ENCODE results near the gene SNRNP40.
"Not testable (repeated sequence)": the region's sequence is repeated elsewhere in the genome, so short reads cannot be mapped to it uniquely, and the experiment has no call there.

SNRNP40 gene

GRCh38 chr1:31296486-31297276 is at the start of gene SNRNP40, which contains the start of gene ZCCHC17:
Gene SNRNP40 (minus strand): TSS chr1:31296788. CDS start chr1:31296751, 37 bp downstream.
Gene ZCCHC17 (plus strand): TSS chr1:31297032. CDS start chr1:31310099, 13,067 bp downstream.
- DNase-seq (ENCODE audit: low spot score): peak; percentile 99

- DNase-seq (ENCODE audit: low spot score): no peak
Observed at GRCh38 chr1:31345635-31346034, 49.0 kb upstream of the SNRNP40 start.

GRCh38 chr1:31344503-31344902 is 47.9 kb upstream of the SNRNP40 start:
- DNase-seq (ENCODE audit: low spot score): no peak

GRCh38 chr1:31336687-31337467 is 40.3 kb upstream of the SNRNP40 start:
- no peak for DNase-seq (ENCODE audit: low spot score)

DNA sequence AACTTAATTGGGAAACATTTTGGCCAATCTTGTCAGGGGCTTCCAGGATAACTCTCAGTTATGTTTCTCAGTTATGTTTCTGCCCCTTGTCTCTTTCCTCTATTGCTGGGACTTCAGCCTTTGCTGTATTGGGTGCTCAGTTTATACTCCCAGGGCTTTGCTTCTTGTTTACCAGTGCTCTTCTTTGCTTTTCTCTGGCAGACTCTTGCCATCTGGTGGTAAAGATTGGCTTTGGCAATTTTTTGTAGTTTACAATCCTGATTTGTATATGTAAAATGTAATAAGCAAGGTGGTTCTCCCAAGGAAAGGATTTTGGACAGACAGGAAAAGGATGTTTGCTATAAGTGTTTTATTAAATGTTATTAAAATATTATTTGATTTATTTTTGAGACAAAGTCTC is 38.4 kb upstream of the SNRNP40 start:
- peak; percentile 63 for DNase-seq (ENCODE audit: low spot score)

DNA sequence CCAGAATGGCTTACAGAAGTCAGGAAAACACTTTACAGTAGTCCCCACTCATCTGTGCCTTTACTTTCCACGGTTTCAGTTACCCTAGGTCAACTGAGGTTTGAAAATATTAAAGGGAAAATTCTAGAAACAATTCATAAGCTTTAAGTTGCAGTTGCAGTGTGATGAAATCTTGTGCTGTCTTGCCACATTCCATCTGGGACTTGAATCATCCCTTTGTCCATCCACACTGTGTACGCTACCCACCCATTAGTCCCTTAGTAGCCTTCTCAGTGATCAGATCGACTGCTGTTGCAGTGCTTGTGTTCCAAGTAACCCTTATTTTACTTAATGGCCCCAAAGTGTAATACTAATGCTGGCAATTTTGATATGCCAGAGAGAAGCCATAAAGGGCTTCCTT is 30.8 kb upstream of the SNRNP40 start:
- DNase-seq (ENCODE audit: low spot score): no peak

- no peak for DNase-seq (ENCODE audit: low spot score)
Observed at GRCh38 chr1:31326461-31326860, 29.9 kb upstream of the SNRNP40 start.

DNA sequence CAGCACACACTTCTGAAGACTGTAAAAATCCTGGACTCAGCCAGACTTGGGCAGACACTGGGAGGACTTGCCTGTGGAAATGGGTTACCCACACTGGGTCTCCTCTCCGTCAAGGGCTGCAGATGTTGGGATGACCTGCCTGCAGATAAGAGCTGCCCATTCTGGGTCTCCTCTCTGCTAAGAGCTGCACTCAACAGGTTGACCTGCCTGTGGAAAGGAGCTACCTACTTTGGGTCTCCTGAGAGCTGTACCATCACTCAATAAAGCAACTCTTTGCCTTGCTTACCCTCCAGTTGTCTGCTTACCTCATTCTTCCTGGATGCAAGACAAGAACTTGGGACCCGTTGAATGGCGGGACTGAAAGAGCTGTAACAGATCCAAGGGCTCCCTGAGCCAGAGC is 28.4 kb upstream of the SNRNP40 start:
- DNase-seq (ENCODE audit: low spot score): no peak

DNA sequence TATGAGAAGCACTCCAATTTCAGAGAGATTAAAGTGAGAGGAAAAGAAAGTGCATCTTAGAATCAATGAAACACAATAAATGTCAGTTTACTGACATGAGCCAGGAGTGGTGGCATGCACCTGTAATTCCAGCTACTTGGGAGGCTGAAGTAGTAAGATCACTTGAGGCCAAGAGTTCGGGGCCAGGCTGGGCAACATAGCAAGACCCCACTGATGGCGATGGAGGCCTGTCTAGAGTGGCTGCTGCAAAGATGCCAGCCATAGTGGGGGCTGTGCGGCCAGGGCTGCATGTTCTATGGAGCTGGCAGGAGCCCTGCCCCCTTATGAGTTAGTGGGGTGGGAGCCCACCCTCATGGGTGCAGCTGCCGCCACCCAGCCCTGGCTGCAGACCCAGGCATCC is 27.5 kb upstream of the SNRNP40 start:
- DNase-seq (ENCODE audit: low spot score): no peak

GRCh38 chr1:31318146-31318545 is 21.6 kb upstream of the SNRNP40 start:
- no peak for DNase-seq (ENCODE audit: low spot score)

- no peak for DNase-seq (ENCODE audit: low spot score)
Observed at GRCh38 chr1:31315902-31316301, 19.3 kb upstream of the SNRNP40 start.

GRCh38 chr1:31310198-31310597 is 13.6 kb upstream of the SNRNP40 start:
- DNase-seq (ENCODE audit: low spot score): no peak

GRCh38 chr1:31308036-31308435 is 11.4 kb upstream of the SNRNP40 start:
- no peak for DNase-seq (ENCODE audit: low spot score)

GRCh38 chr1:31306278-31306677 is 9.7 kb upstream of the SNRNP40 start:
- DNase-seq (ENCODE audit: low spot score): peak; percentile 33

DNA sequence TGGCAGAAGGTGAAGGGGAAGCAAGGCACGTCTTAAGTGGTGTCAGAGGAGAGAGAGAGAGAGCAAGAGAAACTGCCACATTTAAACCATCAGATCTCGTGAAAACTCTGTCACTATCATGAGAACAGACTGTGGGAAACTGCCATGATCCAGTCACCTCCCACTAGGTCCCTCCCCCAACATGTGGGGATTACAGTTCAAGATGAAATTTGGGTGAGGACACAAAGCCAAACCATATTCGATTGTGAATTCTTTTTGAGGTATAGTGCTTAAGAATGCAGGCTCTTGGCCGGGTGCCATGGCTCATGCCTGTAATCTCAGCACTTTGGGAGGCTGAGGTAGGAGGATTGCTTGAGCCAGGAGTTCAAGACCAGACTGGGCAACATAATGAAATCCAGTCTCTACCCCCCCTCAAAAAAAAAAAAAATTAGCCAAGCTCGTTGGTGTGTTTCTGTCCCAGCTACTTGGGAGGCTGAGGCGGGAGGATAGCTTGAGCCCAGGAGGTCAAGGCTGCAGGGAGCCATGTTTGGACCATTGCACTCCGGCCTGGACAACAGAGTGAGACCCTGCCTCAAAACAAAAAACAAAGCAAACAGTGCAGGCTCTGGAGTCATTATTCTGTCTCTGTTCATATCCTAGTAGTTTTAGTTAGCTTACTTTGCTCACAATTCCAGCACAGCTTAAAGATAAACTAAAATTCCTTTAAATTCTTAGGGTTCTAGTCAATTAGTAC is 6.3 kb upstream of the SNRNP40 start:
- no peak for DNase-seq (ENCODE audit: low spot score)

- DNase-seq (ENCODE audit: low spot score): no peak
Observed at GRCh38 chr1:31300193-31300592, 3.6 kb upstream of the SNRNP40 start.

- no peak for DNase-seq (ENCODE audit: low spot score)
Observed at GRCh38 chr1:31299365-31299764, 2.8 kb upstream of the SNRNP40 start.

GRCh38 chr1:31297277-31298247 is 974 bp upstream of the SNRNP40 start:
- no peak for DNase-seq (ENCODE audit: low spot score)

DNA sequence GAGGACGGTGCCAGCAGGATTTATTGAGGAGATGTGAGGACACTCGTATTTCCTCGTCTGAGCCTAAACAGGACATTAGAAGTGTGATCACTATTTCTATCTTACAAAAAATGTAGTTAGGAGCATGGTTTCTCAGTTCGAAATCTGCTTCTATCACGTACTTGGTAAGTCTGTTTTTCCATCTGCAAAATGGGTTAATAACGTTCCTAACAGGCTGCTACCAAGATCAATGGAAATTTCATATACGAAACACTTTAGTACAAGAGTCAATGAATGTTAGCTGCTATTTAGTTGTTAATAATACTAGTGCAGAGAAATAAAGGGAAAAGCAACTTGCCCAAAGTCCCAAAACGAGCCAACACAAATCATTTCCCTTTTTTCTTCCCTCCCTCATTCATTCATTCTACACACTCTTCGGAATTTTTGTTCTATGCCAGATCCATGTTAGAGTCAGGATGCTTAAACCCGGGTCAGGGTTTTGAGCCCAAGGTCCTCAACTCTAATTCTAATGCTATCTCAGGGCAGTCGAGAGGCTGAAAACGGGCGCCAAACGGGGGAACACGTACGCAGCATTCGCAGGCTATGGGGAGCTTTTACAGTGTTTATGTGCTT is 608 bp downstream of the SNRNP40 start:
- DNase-seq (ENCODE audit: low spot score): no peak

GRCh38 chr1:31289021-31289420 is 7.6 kb downstream of the SNRNP40 start:
- DNase-seq (ENCODE audit: low spot score): no peak

GRCh38 chr1:31287791-31288190 is 8.8 kb downstream of the SNRNP40 start:
- DNase-seq (ENCODE audit: low spot score): not testable (repeated sequence)

Data from SW480 (cell line).